OCI-LY7 (cell line): Measurements from ENCODE around the gene MAGI1. TPM values are rescaled to one million over a fixed set of nuclear protein-coding genes. Genes with fewer than 3 reads are reported as not detected.

Source experiments
- BruUV-seq: library from RNA; stranded (reverse); fragments of 400-500 nt; replicated peaks from 2 replicates; lab custom pipeline; 2021; lab: Mats Ljungman, UMichigan
- CTCF ChIA-PET: fragments of 300-600 bp; sonication (Branson Sonifier 250); formaldehyde crosslinking; loops from one replicate; lab custom pipeline; 2022; ENCODE audit warnings: antibody characterized with exemption; ENCODE audit not compliant: unreplicated experiment; lab: Charles Lee
- POLR2A ChIA-PET: fragments of 300-600 bp; sonication (Branson Sonifier 250); formaldehyde crosslinking; loops from one replicate; lab custom pipeline; 2022; ENCODE audit warnings: antibody characterized with exemption; lab: Charles Lee
- DNase-seq: peaks from one replicate; pipeline ENCODE4 v3.0.0-alpha.2; 2015; ENCODE audit warnings: low spot score
- H2AFZ ChIP-seq: fragments of 200-600 bp; sonication (generic), shearing (Covaris generic); 2 replicates; pipeline ENCODE4 v1.6.1; 2014; ENCODE audit warnings: mild to moderate bottlenecking, antibody characterized with exemption, low read length, moderate library complexity
- H3K27ac ChIP-seq: fragments of 200-600 bp; sonication (generic); 2 replicates; pipeline ENCODE4 v1.5.1; 2014; ENCODE audit warnings: mixed run types, low read depth, mild to moderate bottlenecking, moderate library complexity, low read length, inconsistent platforms; ENCODE audit not compliant: poor library complexity, severe bottlenecking
- H3K36me3 ChIP-seq: fragments of 200-600 bp; sonication (generic); 2 replicates; pipeline ENCODE4 v1.6.1; 2014; ENCODE audit warnings: mild to moderate bottlenecking, antibody characterized with exemption, low read length, moderate library complexity, mixed read lengths; ENCODE audit not compliant: insufficient read depth
- H3K4me1 ChIP-seq: fragments of 200-600 bp; sonication (generic); 2 replicates; pipeline ENCODE4 v1.5.1; 2014; ENCODE audit warnings: mild to moderate bottlenecking, low read length; ENCODE audit not compliant: insufficient read depth, poor library complexity, severe bottlenecking
- H3K4me2 ChIP-seq: fragments of 200-600 bp; sonication (generic); 2 replicates; pipeline ENCODE4 v1.6.1; 2014; ENCODE audit warnings: mild to moderate bottlenecking, low read length
- H3K4me3 ChIP-seq: fragments of 200-600 bp; sonication (generic); 2 replicates; pipeline ENCODE4 v1.5.1; 2014; ENCODE audit warnings: mild to moderate bottlenecking, low read depth, low read length; ENCODE audit not compliant: poor library complexity, severe bottlenecking
- H3K79me2 ChIP-seq: fragments of 200-600 bp; sonication (generic); 2 replicates; pipeline ENCODE4 v1.6.1; 2016; ENCODE audit warnings: low read depth, mild to moderate bottlenecking, low read length, moderate library complexity, mixed read lengths; ENCODE audit not compliant: insufficient read depth
- H3K9me2 ChIP-seq: fragments of 200-600 bp; sonication (generic); 2 replicates; pipeline ENCODE4 v1.6.1; 2016; ENCODE audit warnings: mild to moderate bottlenecking, low read length, mixed read lengths; ENCODE audit not compliant: insufficient read depth
- H3K9me3 ChIP-seq: fragments of 200-600 bp; sonication (generic); 2 replicates; pipeline ENCODE4 v1.6.1; 2014; ENCODE audit warnings: mild to moderate bottlenecking, mixed run types, low read length, mixed read lengths
- H4K20me1 ChIP-seq: fragments of 200-600 bp; sonication (generic); 2 replicates; pipeline ENCODE4 v1.6.1; 2014; ENCODE audit warnings: mild to moderate bottlenecking, antibody characterized with exemption, low read length, moderate library complexity, mixed read lengths; ENCODE audit not compliant: insufficient read depth
- EZH2phosphoT487 ChIP-seq: fragments of 200-600 bp; sonication (generic); IDR thresholded peaks from 2 replicates; pipeline ENCODE4 v1.6.1; 2018; ENCODE audit warnings: low read depth, borderline replicate concordance, mild to moderate bottlenecking, mixed run types, antibody characterized with exemption, low read length, moderate library complexity, mixed read lengths
- intact Hi-C: fragments of 100-400 bp; cut with micrococcal nuclease; formaldehyde crosslinking; loops from one replicate; pipeline ENCODE4 v1.10.0; 2022; ENCODE audit not compliant: unreplicated experiment
- total RNA-seq, 2 experiments: library from RNA; depleted of rRNA in 1 of 2; stranded (reverse); fragments of >200 nt in 1 of 2; shearing (Covaris generic) in 1 of 2; gene quantifications; 2 replicates each; pipeline ENCODE4 v1.2.3, GENCODE V29; 2014 to 2022
- TF ChIP-seq, protein P1 (sequence below): fragments of 200-600 bp; sonication (generic); conservative IDR thresholded peaks from 2 replicates; pipeline ENCODE4 v1.5.1; 2014; ENCODE audit warnings: mild to moderate bottlenecking, antibody characterized with exemption, low read length, moderate library complexity, mixed read lengths

Gene MAGI1
- total RNA-seq, 2 experiments from 2014 or later: 0.63 to 2.5 TPM

DNA sequence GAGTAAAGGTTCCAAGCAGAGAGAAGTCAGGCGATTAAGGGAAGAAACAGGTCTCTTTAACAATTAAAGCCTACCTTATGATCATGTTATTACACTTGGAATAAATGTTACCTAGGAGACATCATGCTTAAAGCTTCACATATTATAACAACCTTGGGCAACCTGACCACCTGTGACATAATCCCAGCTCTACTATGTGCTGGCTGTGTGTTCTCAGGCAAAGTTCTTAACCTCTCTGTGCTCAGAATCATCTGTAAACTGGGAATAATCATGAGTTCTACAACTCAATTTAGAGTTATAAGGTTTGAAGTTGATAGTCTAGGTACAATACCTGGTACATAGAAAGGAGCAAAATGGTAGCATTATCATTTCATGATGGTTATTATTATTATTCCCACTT is 159.3 kb downstream of the MAGI1 start:
- no peaks in the 10 kb centered on the region for H3K9me2 ChIP-seq
- no peak overlapping the region for H3K27ac ChIP-seq
- no peaks in the 10 kb centered on the region for H3K4me1 ChIP-seq
- no peaks in the 10 kb centered on the region for H3K9me3 ChIP-seq
- BruUV-seq: no TSS peak
- H4K20me1 ChIP-seq: no peaks in the 10 kb centered on the region
- H3K36me3 ChIP-seq: no peaks in the 10 kb centered on the region
- ChIA-PET CTCF (no interaction called here), POLR2A (no interaction called here)
- TF ChIP-seq, protein P1, sequence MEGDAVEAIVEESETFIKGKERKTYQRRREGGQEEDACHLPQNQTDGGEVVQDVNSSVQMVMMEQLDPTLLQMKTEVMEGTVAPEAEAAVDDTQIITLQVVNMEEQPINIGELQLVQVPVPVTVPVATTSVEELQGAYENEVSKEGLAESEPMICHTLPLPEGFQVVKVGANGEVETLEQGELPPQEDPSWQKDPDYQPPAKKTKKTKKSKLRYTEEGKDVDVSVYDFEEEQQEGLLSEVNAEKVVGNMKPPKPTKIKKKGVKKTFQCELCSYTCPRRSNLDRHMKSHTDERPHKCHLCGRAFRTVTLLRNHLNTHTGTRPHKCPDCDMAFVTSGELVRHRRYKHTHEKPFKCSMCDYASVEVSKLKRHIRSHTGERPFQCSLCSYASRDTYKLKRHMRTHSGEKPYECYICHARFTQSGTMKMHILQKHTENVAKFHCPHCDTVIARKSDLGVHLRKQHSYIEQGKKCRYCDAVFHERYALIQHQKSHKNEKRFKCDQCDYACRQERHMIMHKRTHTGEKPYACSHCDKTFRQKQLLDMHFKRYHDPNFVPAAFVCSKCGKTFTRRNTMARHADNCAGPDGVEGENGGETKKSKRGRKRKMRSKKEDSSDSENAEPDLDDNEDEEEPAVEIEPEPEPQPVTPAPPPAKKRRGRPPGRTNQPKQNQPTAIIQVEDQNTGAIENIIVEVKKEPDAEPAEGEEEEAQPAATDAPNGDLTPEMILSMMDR: no peak
- no peak for TF ChIP-seq EZH2phosphoT487
- intact Hi-C loops: no loop called here
- H3K79me2 ChIP-seq: no peaks in the 10 kb centered on the region; the same call in 1 of the 2 replicates
- H3K4me2 ChIP-seq: no peak overlapping the region
- no peak overlapping the region for H3K4me3 ChIP-seq
- DNase-seq: no peak
- no peak overlapping the region for H2AFZ ChIP-seq

DNA sequence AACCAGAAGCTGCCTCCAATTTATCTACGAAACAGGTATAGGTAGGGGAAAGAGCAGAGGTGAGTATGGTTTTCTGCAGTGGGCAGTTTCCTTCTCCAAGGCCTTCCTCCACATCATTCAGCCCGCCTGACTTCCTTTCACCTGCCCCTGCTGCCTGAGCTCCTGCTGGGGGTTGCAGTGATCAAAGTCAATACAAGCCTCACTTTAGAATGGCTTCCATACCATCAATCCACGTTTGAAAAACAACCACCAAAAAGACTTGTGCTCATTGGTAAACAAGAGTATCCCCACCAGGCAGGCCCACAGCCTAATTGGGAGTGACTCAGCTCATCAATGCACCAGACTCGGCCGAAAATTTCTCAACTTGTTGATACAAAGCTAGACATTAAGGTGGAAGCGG is 159.9 kb downstream of the MAGI1 start:
- POLR2A ChIA-PET: no interaction called here
- Histone ChIP-seq H3K4me3 (no peak overlapping the region), H3K79me2 (no peaks in the 10 kb centered on the region; the same call in 1 of the 2 replicates), H3K4me1 (no peaks in the 10 kb centered on the region), H3K4me2 (no peak overlapping the region), H3K27ac (no peak overlapping the region), H3K9me2 (no peaks in the 10 kb centered on the region), H3K36me3 (no peaks in the 10 kb centered on the region), H4K20me1 (no peaks in the 10 kb centered on the region), H3K9me3 (no peaks in the 10 kb centered on the region), H2AFZ (no peak overlapping the region)
- DNase-seq: no peak
- TF ChIP-seq, protein P1: no peak
- intact Hi-C loops: no loop called here
- no TSS peak for BruUV-seq
- CTCF ChIA-PET: no interaction called here

DNA sequence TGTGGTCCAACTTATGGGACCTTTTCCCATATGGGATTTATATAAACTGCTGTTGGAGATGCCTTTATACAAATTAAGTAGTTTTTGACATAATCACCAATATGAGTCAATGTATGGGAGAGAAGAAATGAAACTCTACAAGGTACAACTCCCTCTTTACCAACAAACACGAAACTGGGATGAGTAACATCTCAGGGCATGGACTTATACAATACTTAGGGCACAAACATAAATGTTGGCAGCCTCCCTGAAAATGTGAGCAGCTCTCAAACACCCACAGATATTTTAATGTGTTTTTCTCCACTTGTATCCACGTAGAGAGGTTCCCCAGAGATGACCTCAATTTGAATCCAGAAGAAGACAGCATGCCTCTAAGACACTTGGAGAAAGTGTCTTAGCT is 161.6 kb downstream of the MAGI1 start:
- H4K20me1 ChIP-seq: no peaks in the 10 kb centered on the region
- CTCF ChIA-PET: no interaction called here
- no peak overlapping the region for H3K4me2 ChIP-seq
- no peak overlapping the region for H3K27ac ChIP-seq
- H3K4me1 ChIP-seq: no peaks in the 10 kb centered on the region
- TF ChIP-seq EZH2phosphoT487: no peak
- TF ChIP-seq, protein P1: no peak
- no peak for DNase-seq
- no peaks in the 10 kb centered on the region for H3K9me2 ChIP-seq
- POLR2A ChIA-PET: interaction anchor here (0.7 kb wide), 1 partner anchor 57 kb away, joined by 3 read pairs; no protein-coding TSS in a partner anchor
- no TSS peak for BruUV-seq
- no peak overlapping the region for H2AFZ ChIP-seq
- no peaks in the 10 kb centered on the region for H3K79me2 ChIP-seq
- H3K4me3 ChIP-seq: no peak overlapping the region
- no peaks in the 10 kb centered on the region for H3K9me3 ChIP-seq
- H3K36me3 ChIP-seq: no peaks in the 10 kb centered on the region
- intact Hi-C loops: no loop called here
